Adrenal gland (tissue), 12 donors: ENCODE measurements around the gene BSG. TPM values are rescaled to one million over a fixed set of nuclear protein-coding genes. Genes with fewer than 3 reads are reported as not detected.

ENCODE experiments used
- DNase-seq, 7 donors: peaks; one replicate each; pipeline ENCODE4 v3.0.0-alpha.2; 2019 to 2020
- H3K27ac ChIP-seq, 5 donors: fragments of 200-600 bp; sonication (generic) in 4 of 5; 1 replicate in 3 of 5; 2 replicates in 2 of 5; pipeline versions ENCODE4 v1.5.1 to v1.8.0; 2016 to 2020; ENCODE audit warnings: mild to moderate bottlenecking in 1 of 5
- H3K27me3 ChIP-seq: fragments of 200-600 bp; 2 replicates; pipeline ENCODE4 v1.8.0; 2021
- H3K36me3 ChIP-seq, 2 donors: fragments of 200-600 bp; replicated peaks in 1 of 2; 1 replicate in 1 of 2; 2 replicates in 1 of 2; pipeline versions ENCODE4 v1.5.1 to v1.8.0; 2018 to 2022
- H3K4me1 ChIP-seq, 2 donors: fragments of 200-600 bp; replicated peaks in 1 of 2; 1 replicate in 1 of 2; 2 replicates in 1 of 2; pipeline versions ENCODE4 v1.5.1 to v1.8.0; 2018 to 2021
- H3K4me3 ChIP-seq, 4 donors: fragments of 200-600 bp; sonication (generic) in 3 of 4; one replicate each; pipeline ENCODE4 v1.5.1; 2016 to 2018
- H3K9me3 ChIP-seq, 3 donors: fragments of 200-600 bp; sonication (generic) in 1 of 3; replicated peaks in 1 of 3; 1 replicate in 2 of 3; 2 replicates in 1 of 3; pipeline versions ENCODE4 v1.5.1 to v1.8.0; 2016 to 2021
- CTCF ChIP-seq, 6 experiments: fragments of 450-650 bp in 4 of 6; fragments of 200-600 bp in 2 of 6; sonication (generic) in 1 of 6; IDR thresholded peaks; 1 replicate in 5 of 6; 2 replicates in 1 of 6; pipeline versions ENCODE4 v1.5.1 to v1.8.0; 2016 to 2021; ENCODE audit warnings: antibody characterized with exemption in 6 of 6, mild to moderate bottlenecking in 2 of 6, moderate library complexity in 1 of 6
- POLR2A ChIP-seq, 2 donors: fragments of 450-650 bp; IDR thresholded peaks; one replicate each; pipeline ENCODE4 v1.6.1; 2017; ENCODE audit warnings: antibody characterized with exemption in 2 of 2, mild to moderate bottlenecking in 2 of 2, moderate library complexity in 1 of 2
- WGBS, 4 donors: extraction: QIAGEN DNeasy Blood & Tissue Kit in 2 of 4; methylation state at CpG; one replicate each; pipeline versions ENCODE4 v1.1.5 to v1.1.7; 2013 to 2017; 5-methylcytosine and 5-hydroxymethylcytosine counted together
- intact Hi-C, 2 donors: fragments of 100-400 bp; cut with DNase I; formaldehyde crosslinking; loops; one replicate each; pipeline versions ENCODE4 v1.14.1 to v1.15.0; 2022 to 2023
- polyA plus RNA-seq, 3 donors: library from polyadenylated mRNA; stranded (reverse); fragments of 200-250 nt in 2 of 3; fragments of 350-450 nt in 1 of 3; fragmentation: Illumina TruSeq in 1 of 3; extraction: RNeasy Lipid Tissue Mini Kit (QIAGEN cat#74804) in 1 of 3; gene quantifications; one replicate each; pipeline ENCODE4 v1.2.3, GENCODE V29; 2013 to 2014
- total RNA-seq, 9 donors: library from RNA; depleted of rRNA in 4 of 9; stranded (reverse); fragments of >200 nt in 4 of 9; fragments of 120-200 nt in 1 of 9; fragmentation: NEBNext Ultra II Directional in 1 of 9; extraction: Animal tissue kit (Norgen Biotek cat#: 25700) in 1 of 9; gene quantifications; one replicate each; pipeline versions ENCODE4 v1.1.0 to v1.2.4, GENCODE V29; 2013 to 2023
- donor health status: healthy with polysubstance abuse.
- donor health status: Bipolar disorder and iron deficiency.
- donor health status: DM: yes; HTN: yes; CAD: no.
- donor health status: DM: no; HTN: no; CAD: no.
- donor health status: DM: no; HTN: no; CAD: no.
- donor health status: DM: yes; HTN: yes; CAD: no.

BSG gene
- total and polyA plus RNA-seq, 12 donors, result 328 to 2,214 (median 832) TPM

- intact Hi-C loops, result no loop called here
- no peak for DNase-seq
- no peaks in the 10 kb centered on the region for H3K27me3 ChIP-seq
- H3K27ac ChIP-seq, result no peak overlapping the region
- no peaks in the 10 kb centered on the region for H3K9me3 ChIP-seq
- H3K36me3 ChIP-seq, result peaks cover 0 to 60% of the 10 kb centered on the region in 2 donors
- H3K4me3 ChIP-seq, result no peak overlapping the region
- H3K4me1 ChIP-seq, result peaks cover 3 to 4% of the 10 kb centered on the region in 2 donors
- WGBS, 4 donors, result 82 to 93% (median 87%) methylated on average over 12 to 40 of the region's 40 CpGs
- no peak for TF ChIP-seq CTCF (IDR thresholded peaks at IDR 0.05)
- no peak for TF ChIP-seq POLR2A (IDR thresholded peaks at IDR 0.05)
Observed at GRCh38 chr19:538641-539428, 33.6 kb upstream of the BSG start.

- intact Hi-C loops, result no loop called here
- peaks cover 0 to 60% of the 10 kb centered on the region in 2 donors for H3K36me3 ChIP-seq
Observed at GRCh38 chr19:539429-540030, 32.9 kb upstream of the BSG start.

GRCh38 chr19:540867-541637 is 31.3 kb upstream of the BSG start:
- Histone ChIP-seq H3K4me3 (no peak overlapping the region), H3K27ac (no peak overlapping the region), H3K27me3 (no peaks in the 10 kb centered on the region), H3K4me1 (no peaks in the 10 kb centered on the region), H3K36me3 (peaks cover 0 to 50% of the 10 kb centered on the region in 2 donors), H3K9me3 (no peaks in the 10 kb centered on the region)
- 90 to 94% (median 92%) methylated on average over 43 to 51 of the region's 51 CpGs for WGBS, 4 donors
- intact Hi-C loops, result no loop called here
- no peak for TF ChIP-seq CTCF (IDR thresholded peaks at IDR 0.05)
- DNase-seq, result no peak

More at GRCh38 chr19:539429-540030, 32.9 kb upstream of the BSG start:
- no peak overlapping the region for H3K4me3 ChIP-seq
- H3K27me3 ChIP-seq, result no peaks in the 10 kb centered on the region
- no peak overlapping the region for H3K27ac ChIP-seq
- WGBS, 4 donors, result 86 to 98% (median 89%) methylated on average over 13 to 30 of the region's 30 CpGs
- DNase-seq, result no peak
- H3K4me1 ChIP-seq, result no peaks in the 10 kb centered on the region
- TF ChIP-seq CTCF (IDR thresholded peaks at IDR 0.05) (no peak), POLR2A (IDR thresholded peaks at IDR 0.05) (no peak)
- H3K9me3 ChIP-seq, result no peaks in the 10 kb centered on the region

GRCh38 chr19:541699-542098 is 30.7 kb upstream of the BSG start:
- no peaks in the 10 kb centered on the region for H3K27me3 ChIP-seq
- H3K4me1 ChIP-seq, result no peaks in the 10 kb centered on the region
- no peak for DNase-seq
- TF ChIP-seq POLR2A (IDR thresholded peaks at IDR 0.05) (no peak), CTCF (IDR thresholded peaks at IDR 0.05) (no peak)
- H3K27ac ChIP-seq, result no peak overlapping the region
- peaks cover 0 to 43% of the 10 kb centered on the region in 2 donors for H3K36me3 ChIP-seq
- no peaks in the 10 kb centered on the region for H3K9me3 ChIP-seq
- WGBS, 4 donors, result 89 to 94% (median 91%) methylated on average over 14 to 26 of the region's 26 CpGs
- intact Hi-C loops, result no loop called here
- no peak overlapping the region for H3K4me3 ChIP-seq
